NT2/D1 (cell line): Measurements from ENCODE around the gene CTRL.

Experiments used
- SUZ12 ChIP-seq: IDR thresholded peaks from 2 replicates; pipeline ENCODE4 v1.6.1; 2011; ENCODE audit not compliant: insufficient read length, insufficient read depth; ENCODE audit errors: extremely low read depth
- YY1 ChIP-seq: IDR thresholded peaks from 2 replicates; pipeline ENCODE4 v1.6.1; 2011; ENCODE audit not compliant: insufficient read length, insufficient read depth
- ZNF274 ChIP-seq: IDR thresholded peaks from 2 replicates; pipeline ENCODE4 v1.6.1; 2011; ENCODE audit warnings: mild to moderate bottlenecking, low read depth, low read length

- no peak for TF ChIP-seq YY1
- TF ChIP-seq SUZ12 = no peak
- no peak for TF ChIP-seq ZNF274
Measured at GRCh38 chr16:67883872-67884261, 47.8 kb downstream of the CTRL start.
